Heart right ventricle (tissue), 16 donors: ENCODE results near the gene RPL10. TPM values are rescaled to one million over a fixed set of nuclear protein-coding genes. Genes with fewer than 3 reads are reported as not detected.
A peak's percentile ranks its signal among the peaks of the same experiment; 100 is the strongest.

Experiments
- ATAC-seq, 8 donors: fragments of 200-7000 bp; cut with Tn5 transposase; one replicate each; pipeline ENCODE4 v1.9.1; 2020; ENCODE audit warnings: mild to moderate bottlenecking in 8 of 8, moderate library complexity in 8 of 8, moderate number of reproducible peaks in 1 of 8
- DNase-seq, 2 donors: peaks; one replicate each; pipeline ENCODE4 v3.0.0-alpha.2; 2020
- H3K27ac ChIP-seq, 10 donors: fragments of 200-600 bp; sonication (generic) in 2 of 10; one replicate each; pipeline versions ENCODE4 v1.5.0 to v1.8.0; 2020 to 2022; ENCODE audit warnings: mild to moderate bottlenecking in 3 of 10
- H3K27me3 ChIP-seq, 7 donors: fragments of 200-600 bp; one replicate each; pipeline ENCODE4 v1.8.0; 2021 to 2022; ENCODE audit warnings: mild to moderate bottlenecking in 2 of 7
- H3K36me3 ChIP-seq, 9 donors: fragments of 200-600 bp; sonication (generic) in 1 of 9; one replicate each; pipeline versions ENCODE4 v1.5.0 to v1.8.0; 2020 to 2022; ENCODE audit warnings: mild to moderate bottlenecking in 2 of 9
- H3K4me1 ChIP-seq, 9 donors: fragments of 200-600 bp; sonication (generic) in 1 of 9; one replicate each; pipeline versions ENCODE4 v1.5.0 to v1.8.0; 2020 to 2022; ENCODE audit warnings: mild to moderate bottlenecking in 4 of 9
- H3K4me3 ChIP-seq, 10 donors: fragments of 200-600 bp; sonication (generic) in 2 of 10; one replicate each; pipeline versions ENCODE4 v1.5.0 to v1.8.0; 2020 to 2022; ENCODE audit warnings: mild to moderate bottlenecking in 7 of 10, moderate library complexity in 2 of 10
- H3K9me3 ChIP-seq, 11 donors: fragments of 200-600 bp in 10 of 11; sonication (generic) in 2 of 11; one replicate each; pipeline versions ENCODE4 v1.5.0 to v1.8.0; 2013 to 2022; ENCODE audit warnings: mild to moderate bottlenecking in 2 of 11, control low read depth in 1 of 11, moderate library complexity in 1 of 11
- CTCF ChIP-seq, 9 donors: fragments of 200-600 bp; sonication (generic) in 2 of 9; IDR thresholded peaks; one replicate each; pipeline versions ENCODE4 v1.5.0 to v1.8.0; 2021 to 2022; ENCODE audit warnings: antibody characterized with exemption in 9 of 9, mild to moderate bottlenecking in 5 of 9, moderate library complexity in 1 of 9
- WGBS, 2 donors: extraction: QIAGEN DNeasy Blood & Tissue Kit; methylation state at CpG; one replicate each; pipeline ENCODE4 v1.1.7; 2013; ENCODE audit warnings: inconsistent platforms in 1 of 2; 5-methylcytosine and 5-hydroxymethylcytosine counted together
- intact Hi-C, 10 donors: fragments of 100-400 bp; cut with DNase I; formaldehyde crosslinking; loops; one replicate each; pipeline versions ENCODE4 v1.11.1 to v1.14.2; 2022
- polyA plus RNA-seq, 2 donors: library from polyadenylated mRNA; stranded (reverse); fragments of 200-250 nt; gene quantifications; one replicate each; pipeline ENCODE4 v1.2.3, GENCODE V29; 2013
- total RNA-seq, 10 donors: library from RNA; stranded (reverse); fragmentation: NEBNext Ultra II Directional in 3 of 10; extraction: Animal tissue kit (Norgen Biotek cat#: 25700) in 3 of 10; gene quantifications; one replicate each; pipeline versions ENCODE4 v1.2.1 to v1.2.4, GENCODE V29; 2021 to 2023
- donor health status: Arrhythmogenic right ventricular cardiomyopathy.
- donor health status: ischemic (EF 13 %, LVEDD 7.1; RV severe dilation, severe dysfunction).
- donor health status: healthy with polysubstance abuse.
- donor health status: DM: no; HTN: yes; CAD: no.
- donor health status: DM: no; HTN: no; CAD: no.
- donor health status: ischemic (EF 25% LVEDD 6.9; RV normal size, moderate dysfunction).
- donor health status: ischemic (EF 25% LVEDD 5.7; RV mildly dilated, moderate dysfunction).
- donor health status: healthy.
- donor health status: DM: yes; HTN: yes; CAD: no.
- donor health status: Ischemic cardiomyopathy.
- donor health status: ischemic (EF 35%, LVEDD 5.7; RV mildly dilated, moderate dysfunction).
- donor health status: nonischemic (EF 11% LVEDD 7.7; RV severe dilation, severe dysfunction).
- donor health status: DM: yes; HTN: yes; CAD: no.
- donor health status: PGD.
- donor health status: ischemic (EF 29% LVEDD 5.4; RV normal size, mild dysfunction).
- donor health status: nonischemic (EF 23%, LVEDD 6.1; RV moderate dilation, normal function).

The RPL10 gene
- total and polyA plus RNA-seq, 12 donors = 1,543 to 7,085 (median 1,901) TPM

GRCh38 chrX:154349979-154350378, 48.2 kb upstream of the RPL10 start:
- H3K4me1 ChIP-seq = peaks cover 0 to 33% (median 3%) of the 10 kb centered on the region in 9 donors
- no peaks in the 10 kb centered on the region for H3K9me3 ChIP-seq
- 79 to 80% methylated on average over 15 of the region's 15 CpGs for WGBS, 2 donors
- DNase-seq (no peak), ATAC-seq (no peak)
- intact Hi-C loops = no loop called here
- H3K36me3 ChIP-seq = peaks cover 0 to 69% (median 32%) of the 10 kb centered on the region in 9 donors
- no peaks in the 10 kb centered on the region for H3K27me3 ChIP-seq
- TF ChIP-seq CTCF (IDR thresholded peaks at IDR 0.05) = no peak
- H3K27ac ChIP-seq = no peak overlapping the region
- H3K4me3 ChIP-seq = no peak overlapping the region

GRCh38 chrX:154350429-154351182, 47.6 kb upstream of the RPL10 start:
- Histone ChIP-seq H3K36me3 (peaks cover 0 to 75% (median 32%) of the 10 kb centered on the region in 9 donors), H3K9me3 (no peaks in the 10 kb centered on the region), H3K4me3 (no peak overlapping the region), H3K4me1 (peaks cover 0 to 33% (median 3%) of the 10 kb centered on the region in 9 donors), H3K27ac (peak overlapping the region in 1 of 10 donors; percentile 56), H3K27me3 (no peaks in the 10 kb centered on the region)
- intact Hi-C loops = no loop called here
- ATAC-seq = no peak
- no peak for TF ChIP-seq CTCF (IDR thresholded peaks at IDR 0.05)
- WGBS, 2 donors = 78 to 82% methylated on average over 17 to 19 of the region's 19 CpGs
- DNase-seq = no peak

GRCh38 chrX:154351183-154352011, 46.8 kb upstream of the RPL10 start:
- peaks cover 0 to 83% (median 32%) of the 10 kb centered on the region in 9 donors for H3K36me3 ChIP-seq
- DNase-seq = no peak
- 63 to 65% methylated on average over 20 to 30 of the region's 30 CpGs for WGBS, 2 donors
- intact Hi-C loops = no loop called here
- TF ChIP-seq CTCF (IDR thresholded peaks at IDR 0.05) = no peak
- no peak overlapping the region for H3K4me3 ChIP-seq
- H3K4me1 ChIP-seq = peaks cover 0 to 33% (median 3%) of the 10 kb centered on the region in 9 donors
- no peaks in the 10 kb centered on the region for H3K27me3 ChIP-seq
- H3K27ac ChIP-seq = peak overlapping the region in 2 of 10 donors; percentile 13 to 56
- ATAC-seq = no peak
- H3K9me3 ChIP-seq = no peaks in the 10 kb centered on the region

GRCh38 chrX:154352012-154352401, 46.2 kb upstream of the RPL10 start:
- peaks cover 0 to 90% (median 32%) of the 10 kb centered on the region in 9 donors for H3K36me3 ChIP-seq
- peaks cover 0 to 36% (median 3%) of the 10 kb centered on the region in 9 donors for H3K4me1 ChIP-seq
- 66 to 67% methylated on average over 14 of the region's 14 CpGs for WGBS, 2 donors
- intact Hi-C loops = no loop called here
- DNase-seq (no peak), ATAC-seq (no peak)
- H3K27ac ChIP-seq = peak overlapping the region in 2 of 10 donors; percentile 13 to 56
- no peak overlapping the region for H3K4me3 ChIP-seq
- no peaks in the 10 kb centered on the region for H3K27me3 ChIP-seq
- TF ChIP-seq CTCF (IDR thresholded peaks at IDR 0.05) = no peak
- H3K9me3 ChIP-seq = no peaks in the 10 kb centered on the region
